ELF-1 (cell line): ENCODE measurements around the gene PAQR4.
"Not testable (repeated sequence)": the region's sequence is repeated elsewhere in the genome, so short reads cannot be mapped to it uniquely, and the experiment has no call there.

Source experiments
- DNase-seq: peaks from one replicate; pipeline ENCODE4 v3.0.0-alpha.2; 2016; ENCODE audit warnings: low read depth, low spot score

The PAQR4 gene

DNA sequence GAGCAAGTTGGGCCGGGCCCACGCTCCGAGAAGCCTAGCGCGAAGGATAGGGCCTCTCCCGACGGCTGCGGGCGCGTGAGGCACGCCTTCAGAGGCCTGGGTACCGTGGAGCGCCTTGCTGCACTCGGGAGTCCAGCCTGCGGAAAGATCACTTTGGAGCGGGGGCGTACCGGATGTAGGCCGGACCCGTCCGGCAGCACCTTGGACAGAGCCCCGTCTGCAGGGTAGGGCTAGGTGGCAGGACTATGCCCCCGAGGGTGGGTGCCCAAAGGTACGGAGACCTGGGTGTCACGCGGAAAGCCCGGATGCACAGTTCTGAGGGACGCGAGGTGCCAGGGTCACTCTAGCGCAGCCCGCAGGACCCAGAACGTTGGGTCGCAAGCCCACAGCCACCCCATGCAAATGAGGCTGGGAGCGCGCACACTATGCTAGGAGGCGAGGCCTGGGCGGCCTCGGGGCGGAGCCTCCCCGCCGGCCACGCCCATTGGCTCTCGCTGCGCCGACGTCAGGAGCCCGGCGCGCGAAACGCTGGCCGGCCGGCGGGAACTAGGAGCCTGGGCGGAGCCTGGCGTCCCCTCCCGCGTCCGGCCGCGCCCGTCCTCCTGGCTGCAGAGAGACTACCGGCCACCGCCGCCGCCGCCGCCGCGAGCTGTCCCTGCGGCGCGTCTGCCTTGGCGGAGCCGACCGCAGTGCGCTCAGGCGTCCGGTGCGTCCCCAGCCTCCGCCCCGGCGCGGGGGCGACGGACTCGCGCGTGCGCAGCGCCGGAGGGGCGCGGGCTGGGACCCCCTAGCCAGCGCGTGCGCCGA is at the start of gene PAQR4:
Gene PAQR4, plus strand, starts transcription at position 611 of the 807 bp plus-strand sequence. CDS start 327 bp downstream, outside the sequence.
- peak; percentile 97 for DNase-seq

DNA sequence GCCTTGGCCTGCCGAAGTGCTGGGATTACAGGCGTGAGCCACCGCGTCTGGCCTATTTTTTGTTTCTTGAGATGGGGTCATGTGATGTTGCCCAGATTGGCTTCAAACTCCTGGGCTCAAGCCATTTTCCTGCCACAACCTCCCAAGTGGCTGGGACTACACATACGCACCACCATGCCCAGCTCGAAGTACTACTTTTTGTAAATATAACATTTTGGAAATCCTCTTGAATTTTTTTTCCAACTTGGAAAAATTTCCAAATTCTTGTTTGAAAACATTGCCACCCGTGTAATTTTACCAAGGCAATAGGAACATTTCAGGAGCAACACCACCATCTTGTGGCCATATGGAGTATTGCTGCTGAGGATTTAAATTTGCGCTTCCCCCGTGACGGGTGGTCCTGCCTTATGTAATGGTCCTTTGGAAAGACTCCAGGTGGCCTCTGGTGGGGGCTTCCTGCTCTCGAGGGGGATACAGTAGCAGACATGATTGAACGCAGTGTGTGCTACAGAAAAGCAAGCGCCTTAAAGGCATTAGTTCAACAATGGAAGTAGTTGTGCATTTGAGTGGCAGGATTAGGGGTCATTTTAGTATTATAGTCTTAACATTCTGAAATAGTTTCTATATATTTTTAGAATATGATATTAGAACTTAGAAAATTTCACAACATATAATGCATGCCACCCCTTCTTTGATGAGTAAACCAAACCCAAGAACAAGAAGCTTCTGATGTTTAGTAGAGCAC is 49.5 kb upstream of the PAQR4 start:
- DNase-seq, result peak; percentile 77

DNA sequence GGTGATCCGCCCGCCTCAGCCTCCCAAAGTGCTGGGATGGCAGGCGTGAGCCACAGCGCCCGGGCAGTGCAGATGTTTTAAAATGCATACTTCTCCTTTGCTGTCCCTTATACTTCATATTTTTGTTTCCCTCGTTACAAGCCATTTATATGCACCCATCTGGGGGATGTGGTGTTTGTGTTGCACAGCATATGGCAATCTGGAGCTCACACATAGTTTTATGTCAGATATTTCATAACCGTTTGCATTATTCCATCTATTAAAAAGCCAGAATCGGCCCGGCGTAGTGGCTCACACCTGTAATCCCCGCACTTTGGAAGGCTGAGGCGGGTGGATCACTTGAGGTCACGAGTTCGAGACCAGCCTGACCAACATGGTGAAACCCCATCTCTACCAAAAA is 45.7 kb upstream of the PAQR4 start:
- DNase-seq, result no peak

DNA sequence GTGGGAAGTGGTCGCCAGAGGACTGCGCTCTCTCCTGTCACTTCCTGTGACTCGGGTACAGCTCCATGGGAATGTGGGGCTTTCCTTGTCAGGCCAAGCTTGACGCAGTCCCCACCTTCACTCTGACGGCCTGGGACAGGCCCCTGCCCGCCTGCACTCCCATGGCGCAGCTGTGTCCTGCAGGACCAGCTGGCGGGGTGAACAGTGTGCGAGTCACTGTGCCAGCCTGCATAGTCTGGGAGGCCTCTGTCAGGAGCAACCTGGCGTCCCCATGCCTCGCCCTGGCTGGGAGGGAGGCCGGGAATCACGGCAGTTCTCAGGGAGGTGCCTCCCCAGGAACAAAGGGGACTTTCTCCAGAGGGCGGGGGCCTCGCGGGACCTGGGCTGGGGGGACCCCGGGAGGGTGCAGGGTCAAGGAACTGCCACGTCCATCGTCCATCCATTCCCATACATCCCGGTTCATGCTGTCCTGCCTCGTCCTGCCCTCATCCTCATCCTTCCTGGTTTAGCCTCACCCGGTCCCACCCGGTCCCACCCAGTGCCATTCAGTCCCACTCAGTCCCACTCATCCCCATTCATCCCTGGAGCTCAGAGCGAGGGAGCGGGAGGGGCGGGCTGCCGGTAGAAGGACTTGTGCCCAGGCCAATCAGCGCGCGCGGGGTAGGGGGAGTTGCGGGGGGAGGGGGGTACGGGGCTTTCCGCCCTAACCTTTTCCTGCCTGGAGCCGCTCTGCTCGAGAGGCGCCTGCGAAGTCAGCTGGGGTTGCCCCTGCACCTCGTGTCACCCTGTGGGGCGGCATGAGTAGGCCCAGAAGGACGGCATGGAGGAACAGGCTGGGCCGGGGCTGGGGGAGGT is 44.0 kb upstream of the PAQR4 start:
- DNase-seq, result no peak

DNA sequence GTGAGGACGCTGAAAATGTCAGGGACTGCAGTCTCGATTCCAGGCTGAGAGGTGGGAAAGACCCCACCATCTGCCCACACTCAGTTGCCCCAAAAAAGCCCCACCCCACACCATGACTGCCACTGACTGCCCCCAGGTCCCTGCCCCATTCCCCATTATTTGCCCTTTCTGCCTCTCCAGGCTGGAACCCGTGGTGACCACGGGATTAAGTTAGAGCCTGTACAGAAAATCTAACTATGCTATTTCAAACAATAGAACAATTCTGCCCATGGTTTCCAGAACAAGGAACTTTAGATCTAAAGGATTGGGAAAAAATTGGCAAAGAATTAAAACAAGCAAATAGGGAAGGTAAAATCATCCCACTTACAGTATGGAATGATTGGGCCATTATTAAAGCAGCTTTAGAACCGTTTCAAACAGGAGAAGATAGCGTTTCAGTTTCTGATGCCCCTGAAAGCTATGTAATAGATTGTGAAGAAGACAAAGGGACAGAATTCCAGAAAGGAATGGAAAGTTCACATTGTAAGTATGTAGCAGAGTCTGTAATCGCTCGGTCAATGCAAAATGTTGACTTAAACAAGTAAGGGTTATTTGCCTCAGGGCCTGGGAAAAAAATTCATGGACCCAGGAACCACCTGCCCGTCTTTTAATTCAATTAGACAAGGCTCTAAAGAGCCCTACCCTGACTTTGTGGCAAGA is 43.0 kb upstream of the PAQR4 start:
- no peak for DNase-seq

DNA sequence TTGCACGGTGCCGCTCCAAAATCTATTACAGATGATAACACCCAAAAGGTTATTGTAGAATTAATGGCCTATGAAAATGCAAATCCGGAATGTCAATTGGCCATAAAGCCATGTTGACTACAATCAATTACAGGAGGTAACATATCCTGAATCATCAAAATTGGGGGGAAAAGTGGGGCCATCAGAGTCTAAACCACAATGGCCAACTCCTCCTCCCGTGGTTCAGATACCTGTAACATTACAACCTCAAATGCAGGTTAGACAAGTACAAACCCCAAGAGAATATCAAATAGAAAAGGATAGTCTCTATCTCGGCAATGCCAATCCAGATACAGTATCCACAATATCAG is 42.5 kb upstream of the PAQR4 start:
- DNase-seq, result no peak

DNA sequence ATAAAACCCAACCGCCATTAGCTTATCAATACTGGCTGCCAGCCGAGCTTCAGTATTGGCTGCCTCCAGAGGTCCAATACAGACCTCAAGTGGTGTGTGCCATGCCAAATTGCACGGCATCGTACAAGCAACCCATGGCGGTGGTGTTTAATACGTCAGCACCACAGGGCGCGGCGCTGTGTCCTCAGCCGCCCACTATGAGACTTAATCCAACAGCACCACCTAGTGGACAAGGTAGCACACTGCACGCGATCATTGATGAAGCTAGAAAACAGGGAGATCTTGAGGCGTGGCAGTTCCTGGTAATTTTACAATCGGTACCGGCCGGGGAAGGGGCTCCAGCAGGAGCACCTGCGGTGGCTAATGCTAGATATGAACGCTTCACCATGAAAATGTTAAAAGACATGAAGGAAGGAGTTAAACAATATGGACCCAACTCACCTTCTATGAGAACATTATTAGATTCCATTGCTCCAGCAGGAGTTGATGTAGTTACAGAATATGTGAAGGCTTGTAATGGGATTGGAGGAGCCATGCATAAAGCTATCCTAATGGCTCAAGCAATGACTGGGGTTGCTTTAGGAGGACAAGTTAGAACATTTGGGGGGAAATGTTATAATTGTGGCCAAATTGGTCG is 42.0 kb upstream of the PAQR4 start:
- DNase-seq, result peak; percentile 93

DNA sequence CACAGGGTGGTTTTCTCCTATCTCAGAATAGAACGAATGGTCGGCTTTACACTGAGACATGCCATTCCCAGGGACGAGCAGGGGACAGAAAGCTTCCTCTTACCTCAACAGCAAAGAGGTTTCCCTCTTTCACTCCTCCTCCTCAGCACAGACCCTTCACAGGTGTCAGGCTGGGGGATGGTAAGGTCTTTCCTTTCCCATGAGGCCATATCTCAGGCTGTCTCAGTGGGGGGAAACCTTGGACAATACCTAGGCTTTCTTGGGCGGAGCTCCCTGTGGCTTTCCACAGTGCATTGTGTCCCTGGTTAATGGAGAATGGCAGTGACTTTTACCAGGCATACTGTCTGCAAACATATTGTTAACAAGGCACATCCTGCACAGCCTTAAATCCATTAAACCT is 41.0 kb upstream of the PAQR4 start:
- DNase-seq, result not testable (repeated sequence)

DNA sequence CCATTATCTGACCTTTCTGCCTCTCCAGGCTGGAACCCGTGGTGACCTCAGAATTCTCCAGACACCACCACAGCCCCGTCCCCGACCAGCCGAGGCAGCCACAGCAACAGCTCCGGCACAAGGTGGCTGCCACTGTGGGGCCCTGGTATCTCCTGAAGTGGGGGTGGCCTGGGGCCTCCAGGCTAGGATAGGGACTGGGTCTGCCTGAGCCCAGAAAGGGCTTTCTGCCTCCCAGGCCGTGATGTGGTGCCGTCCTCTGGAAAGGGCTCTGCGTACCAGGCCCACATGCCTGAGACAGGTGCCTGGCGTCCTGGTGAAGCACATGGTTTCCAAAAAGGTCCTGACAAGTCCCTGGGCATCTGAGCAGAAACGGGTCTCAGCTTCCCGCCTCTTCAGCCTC is 40.4 kb upstream of the PAQR4 start:
- no peak for DNase-seq

DNA sequence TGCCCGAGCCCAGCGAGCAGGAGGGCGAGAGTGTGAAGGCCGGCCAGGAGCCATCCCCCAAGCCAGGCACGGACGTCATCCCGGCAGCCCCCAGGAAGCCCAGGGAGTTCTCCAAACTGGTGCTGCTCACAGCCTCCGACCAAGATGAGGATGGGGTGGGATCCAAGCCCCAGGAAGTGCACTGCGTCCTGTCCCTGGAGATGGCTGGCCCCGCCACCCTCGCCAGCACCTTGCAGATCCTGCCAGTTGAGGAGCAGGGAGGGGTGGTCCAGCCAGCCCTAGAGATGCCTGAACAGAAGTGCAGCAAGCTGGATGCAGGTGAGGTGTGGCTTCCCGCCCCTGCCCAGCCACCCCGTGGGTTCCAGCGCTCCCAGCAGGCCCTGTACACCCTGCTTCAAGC is 39.5 kb upstream of the PAQR4 start:
- no peak for DNase-seq

DNA sequence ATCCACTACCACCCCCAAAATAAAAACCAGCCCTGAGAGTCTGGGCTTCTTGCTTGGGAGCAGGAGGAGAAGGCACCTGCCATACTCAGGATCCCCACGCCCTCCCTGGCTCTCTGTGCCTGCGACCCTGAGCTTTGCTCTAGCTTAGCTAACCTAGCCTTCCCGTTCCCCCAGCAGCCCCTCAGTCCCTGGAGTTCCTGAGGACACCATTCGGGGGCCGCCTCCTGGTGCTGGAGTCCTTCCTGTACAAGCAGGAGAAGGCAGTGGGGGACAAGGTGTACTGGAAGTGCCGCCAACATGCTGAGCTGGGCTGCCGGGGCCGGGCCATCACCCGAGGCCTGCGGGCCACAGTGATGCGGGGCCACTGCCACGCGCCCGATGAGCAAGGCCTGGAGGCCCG is 38.9 kb upstream of the PAQR4 start:
- DNase-seq, result no peak

DNA sequence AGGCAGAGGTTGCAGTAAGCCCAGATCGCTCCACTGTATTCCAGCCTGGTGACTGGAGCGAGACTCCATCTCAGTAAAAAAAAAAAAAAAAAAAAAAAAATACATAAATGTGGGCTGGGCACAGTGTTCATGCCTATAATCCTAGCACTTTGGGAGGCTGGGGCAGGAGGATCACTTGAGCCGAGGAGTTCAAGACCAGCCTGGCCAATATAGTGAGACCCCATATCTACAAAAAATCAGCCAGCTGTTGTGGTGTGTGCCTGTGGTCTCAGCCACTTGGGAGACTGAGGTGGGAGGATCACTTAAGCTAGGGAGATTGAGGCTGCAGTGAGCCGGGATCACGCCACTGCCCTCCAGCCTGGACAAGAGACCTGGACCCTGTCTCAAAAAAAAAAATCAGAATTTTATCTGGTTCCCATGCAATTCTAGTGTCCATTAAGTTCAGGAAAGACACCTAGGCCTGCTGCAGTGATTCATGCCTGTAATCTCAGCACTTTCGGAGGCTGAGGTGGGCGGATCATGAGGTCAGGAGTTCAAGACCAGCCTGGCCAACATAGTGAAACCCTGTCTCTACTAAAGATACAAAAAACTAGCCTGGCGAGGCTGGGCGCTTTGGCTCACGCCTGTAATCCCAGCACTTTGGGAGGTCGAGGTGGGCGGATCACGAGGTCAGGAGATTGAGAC is 37.8 kb upstream of the PAQR4 start:
- not testable (repeated sequence) for DNase-seq

DNA sequence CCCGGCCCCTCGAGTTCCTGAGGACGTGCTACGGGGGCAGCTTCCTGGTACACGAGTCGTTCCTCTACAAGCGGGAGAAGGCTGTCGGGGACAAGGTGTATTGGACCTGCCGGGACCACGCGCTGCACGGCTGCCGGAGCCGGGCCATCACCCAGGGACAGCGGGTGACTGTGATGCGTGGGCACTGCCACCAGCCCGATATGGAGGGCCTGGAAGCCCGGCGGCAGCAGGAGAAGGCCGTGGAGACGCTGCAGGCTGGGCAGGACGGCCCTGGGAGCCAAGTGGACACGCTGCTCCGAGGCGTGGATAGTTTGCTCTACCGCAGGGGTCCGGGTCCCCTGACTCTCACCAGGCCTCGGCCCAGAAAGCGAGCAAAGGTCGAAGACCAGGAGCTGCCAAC is 36.0 kb upstream of the PAQR4 start:
- DNase-seq, result no peak

DNA sequence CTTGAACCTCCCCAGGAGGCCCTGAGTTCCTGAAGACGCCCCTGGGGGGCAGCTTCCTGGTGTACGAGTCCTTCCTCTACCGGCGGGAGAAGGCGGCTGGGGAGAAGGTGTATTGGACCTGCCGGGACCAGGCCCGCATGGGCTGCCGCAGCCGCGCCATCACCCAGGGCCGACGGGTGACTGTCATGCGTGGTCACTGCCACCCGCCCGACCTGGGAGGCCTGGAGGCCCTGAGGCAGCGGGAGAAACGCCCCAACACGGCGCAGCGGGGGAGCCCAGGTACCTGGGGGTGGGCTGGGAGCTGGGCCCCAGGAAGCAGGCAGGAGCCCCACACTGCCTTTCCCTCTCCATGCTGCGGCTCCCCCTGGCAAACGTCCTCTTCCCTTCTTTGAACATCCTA is 35.4 kb upstream of the PAQR4 start:
- no peak for DNase-seq

DNA sequence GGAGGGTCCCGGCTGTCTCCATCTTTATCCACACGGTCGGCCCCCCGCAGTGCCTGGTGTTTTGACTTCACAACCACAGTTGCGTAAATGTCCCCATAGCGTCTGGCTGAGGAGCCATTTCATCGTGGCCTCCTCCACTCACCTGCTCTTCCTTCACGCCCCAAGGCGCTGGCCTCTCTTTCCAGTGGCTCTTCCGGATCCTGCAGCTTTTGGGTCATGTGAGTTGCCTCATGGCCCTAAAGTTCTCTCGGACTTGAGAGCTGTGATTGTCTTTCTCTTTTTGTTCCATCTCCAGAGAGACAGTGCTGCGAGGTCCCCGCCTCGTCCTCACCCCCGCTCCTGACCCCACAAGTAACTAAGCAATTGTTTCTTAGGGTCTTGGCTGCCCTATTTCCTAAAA is 34.7 kb upstream of the PAQR4 start:
- DNase-seq, result no peak

DNA sequence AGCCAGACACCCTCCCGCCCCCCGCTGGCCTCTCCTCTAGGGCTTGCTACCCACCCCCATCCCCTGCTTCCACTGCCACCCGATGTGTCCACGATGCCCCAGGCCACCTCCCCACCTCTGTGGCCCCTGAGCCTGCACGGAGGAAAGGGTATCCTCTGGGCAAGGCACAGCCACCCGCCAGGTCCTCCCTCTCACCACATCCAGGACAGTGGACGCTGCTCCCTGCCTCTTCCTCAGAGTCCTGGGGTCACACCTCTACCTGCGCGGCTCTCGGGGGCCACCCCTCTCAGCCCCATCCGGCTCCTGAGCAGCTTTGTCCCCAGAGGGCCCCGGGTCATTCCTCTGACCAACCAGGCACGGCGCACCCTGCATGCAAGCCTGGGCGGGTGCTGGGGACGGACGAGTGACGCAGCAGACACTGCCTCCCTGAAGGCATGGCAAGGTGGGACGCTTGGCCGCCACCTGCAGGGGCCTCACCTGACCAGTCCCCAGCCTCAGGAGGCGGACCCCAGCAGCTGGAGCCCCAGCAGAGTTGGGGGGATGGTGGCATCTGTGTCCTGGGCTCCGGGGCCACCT is 32.6 kb upstream of the PAQR4 start:
- no peak for DNase-seq

DNA sequence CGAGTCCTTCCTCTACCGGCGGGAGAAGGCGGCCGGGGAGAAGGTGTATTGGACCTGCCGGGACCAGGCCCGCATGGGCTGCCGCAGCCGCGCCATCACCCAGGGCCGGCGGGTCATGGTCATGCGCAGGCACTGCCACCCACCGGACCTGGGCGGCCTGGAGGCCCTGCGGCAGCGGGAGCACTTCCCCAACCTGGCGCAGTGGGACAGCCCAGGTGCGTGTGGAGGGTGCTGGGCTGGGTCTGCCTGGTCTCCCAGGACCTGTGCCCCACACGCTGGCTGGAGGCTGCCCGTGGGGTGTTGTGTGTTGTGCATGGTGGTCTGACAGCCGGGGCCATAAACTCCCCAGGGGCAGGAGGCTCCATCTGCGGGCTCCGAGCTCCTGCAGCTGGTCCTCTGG is 32.0 kb upstream of the PAQR4 start:
- no peak for DNase-seq

DNA sequence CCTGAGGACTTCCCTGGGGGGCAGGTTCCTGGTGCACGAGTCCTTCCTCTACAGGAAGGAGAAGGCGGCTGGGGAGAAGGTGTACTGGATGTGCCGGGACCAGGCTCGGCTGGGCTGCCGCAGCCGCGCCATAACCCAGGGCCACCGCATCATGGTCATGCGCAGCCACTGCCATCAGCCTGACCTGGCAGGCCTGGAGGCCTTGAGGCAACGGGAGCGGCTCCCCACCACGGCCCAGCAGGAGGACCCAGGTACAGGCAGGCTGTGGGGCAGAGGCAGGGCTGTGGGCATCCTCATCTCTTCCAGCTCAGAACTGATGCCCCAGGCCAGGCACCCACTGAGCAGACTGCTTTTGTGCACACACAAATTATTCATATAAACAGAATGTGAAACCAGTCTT is 30.9 kb upstream of the PAQR4 start:
- no peak for DNase-seq

DNA sequence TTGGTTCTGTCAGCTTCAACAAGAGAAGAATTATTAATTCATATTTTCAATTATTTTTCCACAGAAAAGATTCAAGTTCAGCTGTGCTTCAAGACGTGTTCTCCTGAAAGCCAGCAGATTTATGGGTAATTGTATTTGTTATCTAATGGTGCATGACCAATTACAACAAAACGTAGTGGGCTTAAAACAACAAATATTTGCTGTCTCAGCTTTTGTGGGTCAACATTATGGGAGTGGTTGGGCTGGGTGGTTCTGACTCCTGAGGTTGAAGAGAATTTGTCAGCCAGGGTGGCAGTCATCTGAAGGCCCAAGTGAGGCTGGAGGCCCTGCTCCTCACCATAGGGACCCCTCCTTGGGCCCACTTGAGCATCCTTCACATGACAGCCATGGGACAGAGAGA is 29.2 kb upstream of the PAQR4 start:
- DNase-seq, result no peak

DNA sequence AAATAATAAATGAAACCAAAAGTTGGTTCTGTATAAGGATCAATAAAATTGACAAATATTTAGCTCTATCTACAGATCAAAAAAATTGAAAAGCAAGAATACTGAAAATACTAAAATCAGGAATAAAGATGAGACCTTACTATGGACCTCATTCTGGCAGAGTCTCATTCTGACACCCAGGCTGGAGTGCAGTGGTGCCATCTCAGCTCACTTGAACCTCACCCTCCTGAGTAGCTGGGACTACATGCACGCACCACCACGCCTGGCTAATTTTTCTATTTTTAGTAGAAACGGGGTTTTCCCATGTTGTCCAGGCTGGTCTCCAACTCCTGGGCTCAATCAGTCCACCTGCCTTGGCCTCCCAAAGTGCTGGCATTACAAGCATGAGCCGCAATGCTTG is 27.1 kb upstream of the PAQR4 start:
- DNase-seq, result no peak
